H1 (cell line): ENCODE results near the gene REXO5. TPM values are rescaled to one million over a fixed set of nuclear protein-coding genes. Genes with fewer than 3 reads are reported as not detected.

Source experiments
- ATF3 ChIP-seq: IDR thresholded peaks from 2 replicates; pipeline ENCODE4 v1.6.1; 2011; ENCODE audit warnings: low read depth, mild to moderate bottlenecking, low read length; ENCODE audit not compliant: insufficient read depth
- FOSL1 ChIP-seq: IDR thresholded peaks from 2 replicates; pipeline ENCODE4 v1.6.1; 2011; ENCODE audit warnings: mild to moderate bottlenecking, low read depth, low read length, moderate library complexity; ENCODE audit not compliant: insufficient read depth
- polyA plus RNA-seq, 7 experiments: library from polyadenylated mRNA; depleted of rRNA in 3 of 7; stranded (reverse) in 5 of 7; unstranded in 2 of 7; fragments of >200 nt in 5 of 7; fragments of 200-250 nt in 2 of 7; gene quantifications; 1 replicate in 5 of 7; 2 replicates in 1 of 7; 4 replicates in 1 of 7; pipeline versions ENCODE4 v1.2.1 to v1.2.3, GENCODE V29; 2011 to 2013; ENCODE audit warnings: missing spikeins in 2 of 7, mixed read lengths in 2 of 7
- total RNA-seq: library from RNA; stranded (reverse); fragmentation: NEBNext Ultra II Directional; extraction: Animal tissue kit (Norgen Biotek cat#: 25700); gene quantifications from 2 replicates; pipeline ENCODE4 v1.2.1, GENCODE V29; 2021

The REXO5 gene
- total and polyA plus RNA-seq, 2 of the 8 experiments (the other 6 are each of a cell fraction or from before 2014, with no cell fraction given), result 2.4 to 8.9 TPM

- TF ChIP-seq ATF3, result no peak
- TF ChIP-seq FOSL1, result no peak
Measured at GRCh38 chr16:20887207-20887606, 80.9 kb downstream of the REXO5 start (continued).
